ENCODE results near the gene PPFIA2.

- no peak for TF ChIP-seq CTCF (conservative IDR thresholded peaks at IDR 0.05; ENCODE audit: low read length)
- TF ChIP-seq EZH2phosphoT487 (IDR thresholded peaks at IDR 0.05; ENCODE audit: borderline replicate concordance) = no peak
These were observed 256.0 kb downstream of the PPFIA2 start for GRCh38 chr12:81502912-81503695.

Data from Loucy (cell line).